AG04450 (cell line): ENCODE results near the gene HDGFL1. TPM values are rescaled to one million over a fixed set of nuclear protein-coding genes. Genes with fewer than 3 reads are reported as not detected.

Experiments
- CTCF ChIA-PET: fragments of 300-600, 350-600 bp; formaldehyde crosslinking; extraction: SDS; loops from one replicate; lab custom pipeline; 2022; ENCODE audit warnings: antibody characterized with exemption, inconsistent platforms; lab: Charles Lee
- POLR2A ChIA-PET: fragments of 350-600 bp; formaldehyde crosslinking; extraction: SDS; loops from one replicate; lab custom pipeline; 2021; ENCODE audit warnings: antibody characterized with exemption, inconsistent platforms; lab: Yijun Ruan, JAX
- DNase-seq: peaks from one replicate; pipeline ENCODE4 v3.0.0-alpha.2; 2011; ENCODE audit warnings: low read depth, low spot score
- H3K27ac ChIP-seq: one replicate; pipeline ENCODE4 v1.5.1; 2012; ENCODE audit warnings: low read depth, low read length, control low read depth
- H3K27me3 ChIP-seq: one replicate; pipeline ENCODE4 v1.6.0; 2012; ENCODE audit warnings: low read length; ENCODE audit not compliant: control insufficient read depth, insufficient read depth
- H3K4me3 ChIP-seq: 2 replicates; pipeline ENCODE4 v1.5.1; 2011; ENCODE audit warnings: mild to moderate bottlenecking, low read depth, low read length, control low read depth
- H3K9me3 ChIP-seq: 2 replicates; pipeline ENCODE4 v1.5.1; 2012; ENCODE audit warnings: low read length; ENCODE audit not compliant: control insufficient read depth, insufficient read depth
- CTCF ChIP-seq: IDR thresholded peaks from 2 replicates; pipeline ENCODE4 v1.5.1; 2011; ENCODE audit warnings: low read depth, low read length, control low read depth, inconsistent platforms
- polyA plus RNA-seq: library from polyadenylated mRNA; depleted of rRNA; stranded (reverse); fragments of >200 nt; gene quantifications from 2 replicates; pipeline ENCODE4 v1.2.3, GENCODE V29; 2011

HDGFL1 gene
- polyA plus RNA-seq, 1 experiment, result not detected

- no peak for DNase-seq
- no peak for TF ChIP-seq CTCF
- H3K27ac ChIP-seq, result no peak overlapping the region
- no peak overlapping the region for H3K4me3 ChIP-seq
- POLR2A ChIA-PET, result no interaction called here
- H3K27me3 ChIP-seq, result no peaks in the 10 kb centered on the region
- no peaks in the 10 kb centered on the region for H3K9me3 ChIP-seq
- CTCF ChIA-PET, result no interaction called here
Observed at GRCh38 chr6:22583927-22584326, 14.6 kb downstream of the HDGFL1 start.

- H3K27me3 ChIP-seq, result no peaks in the 10 kb centered on the region
- ChIA-PET POLR2A (no interaction called here), CTCF (no interaction called here)
- no peak for DNase-seq
- H3K9me3 ChIP-seq, result no peaks in the 10 kb centered on the region
- TF ChIP-seq CTCF, result no peak
- no peak overlapping the region for H3K4me3 ChIP-seq
- H3K27ac ChIP-seq, result no peak overlapping the region
Observed at GRCh38 chr6:22589118-22589517, 19.8 kb downstream of the HDGFL1 start.

GRCh38 chr6:22590423-22590822 lies 21.1 kb downstream of the HDGFL1 start:
- Histone ChIP-seq H3K27ac (no peak overlapping the region), H3K4me3 (no peak overlapping the region), H3K27me3 (no peaks in the 10 kb centered on the region), H3K9me3 (no peaks in the 10 kb centered on the region)
- ChIA-PET POLR2A (interaction anchor here (0.5 kb wide), 1 partner anchor 997 kb away, joined by 3 read pairs; the partner anchor contains the start of gene SOX4), CTCF (no interaction called here)
- no peak for DNase-seq
- TF ChIP-seq CTCF, result no peak

- Histone ChIP-seq H3K4me3 (no peak overlapping the region), H3K27me3 (no peaks in the 10 kb centered on the region), H3K27ac (no peak overlapping the region), H3K9me3 (no peaks in the 10 kb centered on the region)
- no peak for DNase-seq
- ChIA-PET POLR2A (no interaction called here), CTCF (no interaction called here)
- TF ChIP-seq CTCF, result no peak
Observed at GRCh38 chr6:22593895-22594294, 24.5 kb downstream of the HDGFL1 start.

GRCh38 chr6:22596011-22596410 lies 26.6 kb downstream of the HDGFL1 start:
- Histone ChIP-seq H3K9me3 (no peaks in the 10 kb centered on the region), H3K4me3 (no peak overlapping the region), H3K27me3 (no peaks in the 10 kb centered on the region), H3K27ac (no peak overlapping the region)
- no peak for TF ChIP-seq CTCF
- POLR2A ChIA-PET, result no interaction called here
- no peak for DNase-seq
- CTCF ChIA-PET, result no interaction called here
